A549 (cell line): ENCODE results near the gene PCBP4. TPM values are rescaled to one million over a fixed set of nuclear protein-coding genes. Genes with fewer than 3 reads are reported as not detected.
"Not testable (repeated sequence)": the region's sequence is repeated elsewhere in the genome, so short reads cannot be mapped to it uniquely, and the experiment has no call there.

Experiments
- ATAC-seq, 2 experiments: fragments of 200-7000 bp in 1 of 2; fragments of >200 bp in 1 of 2; cut with Nextera tagmentation in 1 of 2; cut with Tn5 transposase in 1 of 2; 3 replicates each; pipeline versions ENCODE4 v1.8.0 to v1.9.1; 2018 to 2020; ENCODE audit warnings: mild to moderate bottlenecking in 1 of 2, moderate library complexity in 1 of 2
- CTCF ChIA-PET: fragments of 300-600 bp; sonication (Branson Sonifier 250); formaldehyde crosslinking; extraction: SDS; loops from one replicate; lab custom pipeline; 2021; ENCODE audit warnings: antibody characterized with exemption, inconsistent platforms; lab: Yijun Ruan, JAX
- POLR2A ChIA-PET: fragments of 350-600 bp; formaldehyde crosslinking; extraction: SDS; loops from one replicate; lab custom pipeline; 2021; ENCODE audit warnings: antibody characterized with exemption, inconsistent platforms; lab: Yijun Ruan, JAX
- DNase-seq, 2 experiments: peaks; one replicate each; pipeline versions ENCODE4 v3.0.0 to v3.0.0-alpha.2; 2011 to 2016; ENCODE audit warnings: low read depth in 1 of 2, low spot score in 1 of 2
- FAIRE-seq: peaks from 2 replicates; lab custom pipeline; 2011; peaks lifted over from hg19 to GRCh38; lab: Jason Lieb, UNC
- H3K27ac ChIP-seq, 2 experiments: fragments of >200 bp; sonication (Bioruptor Twin); formaldehyde crosslinking; 3 replicates each; pipeline ENCODE4 v1.5.1; 2016 to 2017
- H3K4me1 ChIP-seq: fragments of >200 bp; sonication (Bioruptor Twin); formaldehyde crosslinking; 3 replicates; pipeline ENCODE4 v1.6.1; 2016
- H3K4me2 ChIP-seq: fragments of >200 bp; sonication (Bioruptor Twin); formaldehyde crosslinking; 3 replicates; pipeline ENCODE4 v1.6.1; 2016
- H3K4me3 ChIP-seq: fragments of >200 bp; sonication (Bioruptor Twin); formaldehyde crosslinking; 3 replicates; pipeline ENCODE4 v1.5.1; 2016
- H3K9me3 ChIP-seq: fragments of >200 bp; sonication (Bioruptor Twin); formaldehyde crosslinking; 3 replicates; pipeline ENCODE4 v1.6.1; 2016
- ATOH8 ChIP-seq: fragments of 250-450 bp; sonication (Bioruptor Pico); IDR thresholded peaks from 2 replicates; pipeline ENCODE4 v1.5.0; 2020; ENCODE audit warnings: low read depth, mild to moderate bottlenecking, moderate library complexity
- CBX2 ChIP-seq: fragments of 200-600 bp; sonication (generic); IDR thresholded peaks from 2 replicates; pipeline ENCODE4 v1.6.1; 2016; ENCODE audit warnings: low read depth, mild to moderate bottlenecking, borderline replicate concordance
- CHD2 ChIP-seq: fragments of 150-350 bp; IDR thresholded peaks from 2 replicates; pipeline ENCODE4 v1.6.1; 2014; ENCODE audit warnings: low read length; ENCODE audit not compliant: partially characterized antibody
- EHMT2 ChIP-seq: fragments of 200-600 bp; sonication (generic); IDR thresholded peaks from 2 replicates; pipeline ENCODE4 v1.6.1; 2016; ENCODE audit warnings: antibody characterized with exemption, low read depth, mild to moderate bottlenecking, moderate library complexity
- EP300 ChIP-seq, 2 experiments: fragments of >200 bp; sonication (Bioruptor Twin); formaldehyde crosslinking; IDR thresholded peaks; 2 replicates in 1 of 2; 3 replicates in 1 of 2; pipeline ENCODE4 v1.6.1; 2016 to 2017
- HDAC2 ChIP-seq: fragments of 200-600 bp; sonication (generic); IDR thresholded peaks from 2 replicates; pipeline ENCODE4 v1.6.1; 2016
- HOXB5 ChIP-seq: fragments of 250-450 bp; sonication (Bioruptor Pico); IDR thresholded peaks from 2 replicates; pipeline ENCODE4 v1.5.0; 2020; ENCODE audit warnings: mild to moderate bottlenecking, moderate library complexity
- MYC ChIP-seq: IDR thresholded peaks from 2 replicates; pipeline ENCODE4 v1.6.1; 2012; ENCODE audit warnings: mild to moderate bottlenecking, inconsistent platforms, low read length, improper control_type of control experiment, borderline replicate concordance
- NFE2L2 ChIP-seq: fragments of 150-350 bp; conservative IDR thresholded peaks from 2 replicates; pipeline ENCODE4 v1.6.1; 2014; ENCODE audit warnings: low read length
- NPAS2 ChIP-seq: fragments of 250-450 bp; sonication (Bioruptor Pico); IDR thresholded peaks from 2 replicates; pipeline ENCODE4 v1.8.0; 2022; ENCODE audit warnings: mild to moderate bottlenecking, moderate library complexity, borderline replicate concordance
- RAD21 ChIP-seq, 2 experiments: fragments of >200 bp in 1 of 2; sonication (Bioruptor Twin) in 1 of 2; formaldehyde crosslinking in 1 of 2; IDR thresholded peaks in 1 of 2; conservative IDR thresholded peaks in 1 of 2; 2 replicates in 1 of 2; 3 replicates in 1 of 2; pipeline ENCODE4 v1.6.1; 2012 to 2018; ENCODE audit warnings: inconsistent platforms in 1 of 2
- REST ChIP-seq: fragments of 200-600 bp; sonication (generic); IDR thresholded peaks from 2 replicates; pipeline ENCODE4 v1.6.1; 2016; ENCODE audit warnings: antibody characterized with exemption, mild to moderate bottlenecking, moderate library complexity
- TP53 ChIP-seq: fragments of 250-450 bp; sonication (Bioruptor Pico); IDR thresholded peaks from 2 replicates; pipeline ENCODE4 v1.5.0; 2021; ENCODE audit warnings: mild to moderate bottlenecking, moderate library complexity
- ZC3H11A ChIP-seq: fragments of 450-650 bp; IDR thresholded peaks from 2 replicates; pipeline ENCODE4 v1.6.1; 2014; ENCODE audit warnings: antibody characterized with exemption, mild to moderate bottlenecking
- ZFP36 ChIP-seq: fragments of 450-650 bp; IDR thresholded peaks from 2 replicates; pipeline ENCODE4 v1.6.1; 2014; ENCODE audit warnings: borderline replicate concordance; ENCODE audit not compliant: partially characterized antibody
- ZSCAN20 ChIP-seq: fragments of 250-450 bp; sonication (Bioruptor Pico); IDR thresholded peaks from 2 replicates; pipeline ENCODE4 v1.8.0; 2022; ENCODE audit warnings: mild to moderate bottlenecking, moderate library complexity
- WGBS: methylation state at CpG from one replicate; pipeline ENCODE4 v1.1.6; 2017; ENCODE audit errors: missing lambda C conversion rate; 5-methylcytosine and 5-hydroxymethylcytosine counted together
- polyA plus RNA-seq, 4 experiments: library from polyadenylated mRNA; depleted of rRNA in 3 of 4; stranded (reverse); fragments of >200 nt; fragmentation: RNase III in 1 of 4; extraction: RNeasy Plus Mini Kit Qiagen cat#74134 plus additional on column Dnase treatment in 1 of 4; gene quantifications; 2 replicates in 3 of 4; 3 replicates in 1 of 4; pipeline ENCODE4 v1.2.3, GENCODE V29; 2011 to 2017
- TF ChIP-seq, protein P1 (sequence below): fragments of 450-650 bp; IDR thresholded peaks from 2 replicates; pipeline ENCODE4 v1.6.1; 2014; ENCODE audit warnings: antibody characterized with exemption

Gene PCBP4
- polyA plus RNA-seq, 2 of the 4 experiments (the other 2 are of a cell fraction), result 8.6 to 10.9 TPM

DNA sequence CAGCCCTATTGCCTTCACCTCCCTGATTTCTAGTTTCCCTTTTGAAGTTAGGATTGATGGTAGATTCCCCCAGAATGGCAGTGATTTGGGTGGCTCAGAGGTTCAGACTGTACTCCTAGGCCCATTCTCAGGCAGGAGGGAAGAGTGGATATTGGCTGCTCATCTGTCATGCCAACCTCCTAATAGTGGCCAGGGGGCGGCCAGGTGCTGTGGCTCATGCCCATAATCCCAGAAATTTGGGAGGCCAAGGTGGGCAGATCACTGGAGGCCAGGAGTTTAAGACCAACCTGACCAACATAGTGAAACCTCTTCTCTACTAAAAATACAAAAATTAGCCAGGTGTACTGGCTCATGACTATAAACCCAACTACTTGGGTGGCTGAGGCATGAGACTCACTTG lies 36.8 kb downstream of the PCBP4 start:
- TF ChIP-seq RAD21 (conservative IDR thresholded peaks at IDR 0.05 in 1 of 2, IDR thresholded peaks at IDR 0.05 in 1 of 2), result no peak
- no peak for TF ChIP-seq HDAC2
- TF ChIP-seq, protein P1, sequence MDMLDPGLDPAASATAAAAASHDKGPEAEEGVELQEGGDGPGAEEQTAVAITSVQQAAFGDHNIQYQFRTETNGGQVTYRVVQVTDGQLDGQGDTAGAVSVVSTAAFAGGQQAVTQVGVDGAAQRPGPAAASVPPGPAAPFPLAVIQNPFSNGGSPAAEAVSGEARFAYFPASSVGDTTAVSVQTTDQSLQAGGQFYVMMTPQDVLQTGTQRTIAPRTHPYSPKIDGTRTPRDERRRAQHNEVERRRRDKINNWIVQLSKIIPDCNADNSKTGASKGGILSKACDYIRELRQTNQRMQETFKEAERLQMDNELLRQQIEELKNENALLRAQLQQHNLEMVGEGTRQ, result no peak
- TF ChIP-seq TP53 (CRISPR knock-in tag), result no peak
- TF ChIP-seq MYC, result no peak
- TF ChIP-seq ZSCAN20, result no peak
- no peak for TF ChIP-seq HOXB5 (CRISPR knock-in tag)
- no peak for TF ChIP-seq CHD2
- TF ChIP-seq, all 56 proteins: peak for 0

GRCh38 chr3:51929420-51930003 lies 37.7 kb downstream of the PCBP4 start:
- DNase-seq, result no peak
- POLR2A ChIA-PET, result no interaction called here
- Histone ChIP-seq H3K4me1 (no peaks in the 10 kb centered on the region), H3K9me3 (no peaks in the 10 kb centered on the region), H3K4me2 (no peak overlapping the region), H3K27ac (no peak overlapping the region), H3K4me3 (no peak overlapping the region)
- ATAC-seq, result peak; percentile 47 to 58; a peak in 3 of 6 replicates
- no peak for FAIRE-seq
- CTCF ChIA-PET, result no interaction called here
- TF ChIP-seq EHMT2, result 0 out of 2 replicates have a peak, but pooled peaks have one; percentile 27
- TF ChIP-seq REST, result peak; percentile 84
- TF ChIP-seq NPAS2 (CRISPR knock-in tag), result no peak
- 76% methylated on average over 5 of the region's 5 CpGs for WGBS

More for the DNA sequence above, 36.8 kb downstream of the PCBP4 start:
- FAIRE-seq, result no peak
- WGBS, result 86% methylated on average over 1 of the region's 1 CpG
- no peaks in the 10 kb centered on the region for H3K4me1 ChIP-seq
- H3K4me3 ChIP-seq, result no peak overlapping the region
- ChIA-PET POLR2A (no interaction called here), CTCF (interaction anchor here (0.6 to 3.6 kb wide), 2 partner anchors 12 to 44 kb away, joined by 4 to 22 read pairs; partner anchors contain the start of genes ABHD14A, PARP3 and RRP9)
- H3K27ac ChIP-seq, result no peak overlapping the region
- no peak overlapping the region for H3K4me2 ChIP-seq
- H3K9me3 ChIP-seq, result no peaks in the 10 kb centered on the region
- no peak for DNase-seq
- ATAC-seq, result no peak

DNA sequence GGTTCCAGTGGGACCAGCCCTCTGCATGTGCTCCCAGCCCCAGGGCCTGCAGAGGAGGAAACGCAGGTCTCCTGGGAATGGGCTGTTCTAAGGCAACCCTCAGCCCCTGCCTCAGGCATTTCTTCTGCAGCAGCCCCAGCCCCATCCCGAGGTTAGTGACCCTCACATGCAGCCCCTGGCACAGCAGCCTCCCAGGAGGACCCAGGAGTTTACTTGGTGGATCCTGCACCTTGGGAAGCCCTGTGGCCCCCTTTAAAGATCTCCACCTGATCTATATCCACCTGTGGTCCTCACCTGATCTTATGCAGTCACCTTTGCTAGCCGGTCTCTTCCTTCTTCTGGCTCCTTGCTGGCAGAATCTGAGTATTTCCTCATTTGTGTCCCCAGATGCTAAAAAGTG lies 38.3 kb downstream of the PCBP4 start:
- WGBS, result 100% methylated on average over 1 of the region's 3 CpGs
- ATAC-seq, H3K4me2 ChIP-seq, H3K4me3 ChIP-seq, H3K4me1 ChIP-seq, POLR2A ChIA-PET, H3K27ac ChIP-seq, FAIRE-seq, DNase-seq, H3K9me3 ChIP-seq: not testable (repeated sequence)
- CTCF ChIA-PET, result interaction anchor here (0.6 kb wide), 1 partner anchor 113 kb away, joined by 4 read pairs; no protein-coding TSS in a partner anchor

GRCh38 chr3:51928438-51928837 lies 38.8 kb downstream of the PCBP4 start:
- FAIRE-seq, result no peak
- H3K4me3 ChIP-seq, result no peak overlapping the region
- H3K4me1 ChIP-seq, result no peaks in the 10 kb centered on the region
- no peaks in the 10 kb centered on the region for H3K9me3 ChIP-seq
- CTCF ChIA-PET, result interaction anchor here (0.6 kb wide), 1 partner anchor 112 kb away, joined by 4 read pairs; no protein-coding TSS in a partner anchor
- POLR2A ChIA-PET, result no interaction called here
- WGBS, result 92% methylated on average over 4 of the region's 7 CpGs
- no peak for DNase-seq
- no peak overlapping the region for H3K4me2 ChIP-seq
- TF ChIP-seq ZFP36 (no peak), CBX2 (no peak), NFE2L2 (no peak), ATOH8 (CRISPR knock-in tag) (no peak), MYC (no peak), ZC3H11A (no peak), EP300 (IDR thresholded peaks at IDR 0.05) (no peak)
- H3K27ac ChIP-seq, result no peak overlapping the region
- ATAC-seq, result no peak; a peak in 1 of 6 replicates
